Testis (tissue), 2 donors: ENCODE results near the gene CPEB1.

Experiments
- POLR2A ChIP-seq: fragments of 450-650 bp; IDR thresholded peaks from one replicate; pipeline ENCODE4 v1.6.1; 2017; ENCODE audit warnings: antibody characterized with exemption, mild to moderate bottlenecking, moderate library complexity
- TF ChIP-seq, protein P1 (sequence below), 3 experiments: fragments of 450-650 bp in 2 of 3; fragments of 200-600 bp in 1 of 3; sonication (generic) in 1 of 3; IDR thresholded peaks; one replicate each; pipeline ENCODE4 v1.5.1; 2016 to 2019; ENCODE audit warnings: antibody characterized with exemption in 3 of 3, mild to moderate bottlenecking in 2 of 3, moderate library complexity in 1 of 3

DNA sequence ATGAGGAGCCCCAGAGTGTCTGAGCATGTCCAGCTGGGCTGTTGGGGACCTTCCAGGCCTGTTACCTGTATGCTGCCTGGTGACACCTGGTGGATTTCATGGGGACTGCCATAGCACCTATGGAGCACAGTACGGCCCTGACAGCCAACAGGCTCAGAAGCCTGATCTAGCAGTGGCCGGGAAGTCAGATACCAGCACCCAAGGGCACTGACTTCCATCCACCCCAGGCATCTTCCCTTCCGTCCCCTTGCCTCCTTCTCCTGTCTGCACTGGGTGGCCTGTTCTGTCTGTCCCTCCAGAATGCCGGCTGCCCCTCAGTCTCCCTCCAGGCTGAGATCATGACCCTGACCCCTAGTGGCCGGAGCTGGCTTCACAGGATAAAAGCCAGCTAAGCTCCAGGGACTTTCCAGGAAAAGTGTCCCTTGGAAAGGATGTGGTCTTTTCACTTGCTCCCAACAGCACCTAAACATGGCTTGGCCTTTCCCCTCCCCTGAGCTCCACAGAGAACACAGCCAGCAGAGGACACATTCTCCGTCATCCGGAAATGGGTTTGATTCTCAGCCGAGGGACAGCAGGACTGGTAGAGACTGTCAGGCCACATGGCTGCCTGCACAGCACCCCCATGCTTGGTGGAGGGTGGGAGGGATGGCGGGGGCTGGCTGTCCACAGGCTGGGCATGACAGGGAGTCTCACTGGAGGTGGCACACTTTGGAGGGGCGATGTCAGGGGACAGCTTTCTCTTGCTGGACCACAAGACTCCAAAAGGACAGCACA, 116.4 kb downstream of the CPEB1 start:
- no peak for TF ChIP-seq POLR2A
- TF ChIP-seq, protein P1, sequence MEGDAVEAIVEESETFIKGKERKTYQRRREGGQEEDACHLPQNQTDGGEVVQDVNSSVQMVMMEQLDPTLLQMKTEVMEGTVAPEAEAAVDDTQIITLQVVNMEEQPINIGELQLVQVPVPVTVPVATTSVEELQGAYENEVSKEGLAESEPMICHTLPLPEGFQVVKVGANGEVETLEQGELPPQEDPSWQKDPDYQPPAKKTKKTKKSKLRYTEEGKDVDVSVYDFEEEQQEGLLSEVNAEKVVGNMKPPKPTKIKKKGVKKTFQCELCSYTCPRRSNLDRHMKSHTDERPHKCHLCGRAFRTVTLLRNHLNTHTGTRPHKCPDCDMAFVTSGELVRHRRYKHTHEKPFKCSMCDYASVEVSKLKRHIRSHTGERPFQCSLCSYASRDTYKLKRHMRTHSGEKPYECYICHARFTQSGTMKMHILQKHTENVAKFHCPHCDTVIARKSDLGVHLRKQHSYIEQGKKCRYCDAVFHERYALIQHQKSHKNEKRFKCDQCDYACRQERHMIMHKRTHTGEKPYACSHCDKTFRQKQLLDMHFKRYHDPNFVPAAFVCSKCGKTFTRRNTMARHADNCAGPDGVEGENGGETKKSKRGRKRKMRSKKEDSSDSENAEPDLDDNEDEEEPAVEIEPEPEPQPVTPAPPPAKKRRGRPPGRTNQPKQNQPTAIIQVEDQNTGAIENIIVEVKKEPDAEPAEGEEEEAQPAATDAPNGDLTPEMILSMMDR (IDR thresholded peaks at IDR 0.05): peak; percentile 50 to 73 (median 68)
